GM18907 (cell line): ENCODE data around the gene HLA-DRB1.
"Not testable (repeated sequence)": the region's sequence is repeated elsewhere in the genome, so short reads cannot be mapped to it uniquely, and the experiment has no call there.

Experiments used
- ATAC-seq: cut with Tn5 transposase; IDR thresholded peaks from one replicate; pipeline ENCODE4 v1.9.1; 2021; ENCODE audit warnings: mild to moderate bottlenecking, moderate library complexity; ENCODE audit not compliant: unreplicated experiment

Gene HLA-DRB1

GRCh38 chr6:32589596-32590449 lies at the start of gene HLA-DRB1:
TSS of gene HLA-DRB1 (minus strand) at chr6:32589848. CDS start at chr6:32589742, 106 bp downstream.
- ATAC-seq, result peak; percentile 90

GRCh38 chr6:32638532-32639219 lies 49.0 kb upstream of the HLA-DRB1 start:
- no peak for ATAC-seq

GRCh38 chr6:32637883-32638282 lies 48.2 kb upstream of the HLA-DRB1 start:
- ATAC-seq, result no peak

GRCh38 chr6:32637219-32637880 lies 47.7 kb upstream of the HLA-DRB1 start, which contains the start of gene HLA-DQA1:
TSS of gene HLA-DQA1 (plus strand) at chr6:32637406. CDS start at chr6:32637459, 53 bp downstream.
- peak; percentile 79 for ATAC-seq

- no peak for ATAC-seq
These were observed 46.0 kb upstream of the HLA-DRB1 start for GRCh38 chr6:32635526-32636123.

- ATAC-seq, result not testable (repeated sequence)
These were observed 40.1 kb upstream of the HLA-DRB1 start for GRCh38 chr6:32629793-32630192.

- ATAC-seq, result peak; percentile 43
These were observed 38.2 kb upstream of the HLA-DRB1 start for GRCh38 chr6:32627831-32628230.

GRCh38 chr6:32627249-32627648 lies 37.6 kb upstream of the HLA-DRB1 start:
- no peak for ATAC-seq

- ATAC-seq, result no peak
These were observed 35.5 kb upstream of the HLA-DRB1 start for GRCh38 chr6:32625137-32625536.

GRCh38 chr6:32624565-32624964 lies 34.9 kb upstream of the HLA-DRB1 start:
- no peak for ATAC-seq

GRCh38 chr6:32623693-32624092 lies 34.0 kb upstream of the HLA-DRB1 start:
- ATAC-seq, result peak; percentile 11

- peak; percentile 78 for ATAC-seq
These were observed 33.1 kb upstream of the HLA-DRB1 start for GRCh38 chr6:32622545-32623401.

- no peak for ATAC-seq
These were observed 31.7 kb upstream of the HLA-DRB1 start for GRCh38 chr6:32621372-32621771.

GRCh38 chr6:32617751-32618150 lies 28.1 kb upstream of the HLA-DRB1 start:
- no peak for ATAC-seq

GRCh38 chr6:32615885-32616532 lies 26.4 kb upstream of the HLA-DRB1 start:
- no peak for ATAC-seq

- ATAC-seq, result no peak
These were observed 24.9 kb upstream of the HLA-DRB1 start for GRCh38 chr6:32614366-32615081.

- ATAC-seq, result no peak
These were observed 23.8 kb upstream of the HLA-DRB1 start for GRCh38 chr6:32613475-32613874.

GRCh38 chr6:32610682-32611296 lies 21.1 kb upstream of the HLA-DRB1 start:
- ATAC-seq, result no peak
